GM19452 (cell line): ENCODE measurements around the gene RHBDD1.
"Not testable (repeated sequence)": the region's sequence is repeated elsewhere in the genome, so short reads cannot be mapped to it uniquely, and the experiment has no call there.

Experiments used
- ATAC-seq: cut with Tn5 transposase; IDR thresholded peaks from one replicate; pipeline ENCODE4 v1.9.1; 2021; ENCODE audit not compliant: unreplicated experiment

Gene RHBDD1

GRCh38 chr2:226839951-226840350 is 4.1 kb downstream of the RHBDD1 start:
- no peak for ATAC-seq

DNA sequence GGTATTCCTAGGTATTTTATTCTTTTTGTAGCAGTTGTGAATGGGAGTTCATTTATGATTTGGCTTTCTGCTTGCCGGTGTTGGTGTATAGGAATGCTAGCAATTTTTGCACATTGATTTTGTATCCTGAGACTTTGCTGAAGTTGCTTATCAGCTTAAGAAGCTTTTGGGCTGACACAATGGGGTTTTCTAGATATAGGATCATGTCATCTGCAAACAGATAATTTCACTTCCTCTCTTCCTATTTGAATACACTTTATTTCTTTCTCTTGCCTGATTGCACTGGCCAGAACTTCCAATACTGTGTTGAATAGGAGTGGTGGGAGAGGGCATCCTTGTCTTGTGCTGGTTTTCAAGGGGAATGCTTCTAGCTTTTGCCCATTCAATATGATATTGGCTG is 7.1 kb downstream of the RHBDD1 start:
- not testable (repeated sequence) for ATAC-seq

- no peak for ATAC-seq
Measured at GRCh38 chr2:226845386-226846116, 9.7 kb downstream of the RHBDD1 start.

DNA sequence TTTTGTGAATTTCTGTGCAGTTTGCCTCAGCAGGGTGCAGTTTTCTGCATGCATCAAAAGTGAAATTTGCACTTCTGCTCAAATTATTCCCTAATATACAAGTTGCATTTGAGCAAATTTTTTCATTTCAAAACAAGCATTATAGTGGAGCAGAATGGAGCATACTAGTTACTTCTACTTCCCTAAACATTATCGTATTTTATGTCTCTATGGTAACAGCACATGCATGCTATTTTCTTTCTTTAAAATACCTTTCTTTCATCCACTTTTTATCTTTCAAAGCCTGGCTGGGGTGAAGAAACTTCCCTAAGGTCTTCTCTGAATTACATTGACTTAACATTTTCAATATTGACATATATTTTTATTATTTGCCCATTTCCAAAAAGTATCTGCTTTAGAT is 11.2 kb downstream of the RHBDD1 start:
- ATAC-seq = no peak

DNA sequence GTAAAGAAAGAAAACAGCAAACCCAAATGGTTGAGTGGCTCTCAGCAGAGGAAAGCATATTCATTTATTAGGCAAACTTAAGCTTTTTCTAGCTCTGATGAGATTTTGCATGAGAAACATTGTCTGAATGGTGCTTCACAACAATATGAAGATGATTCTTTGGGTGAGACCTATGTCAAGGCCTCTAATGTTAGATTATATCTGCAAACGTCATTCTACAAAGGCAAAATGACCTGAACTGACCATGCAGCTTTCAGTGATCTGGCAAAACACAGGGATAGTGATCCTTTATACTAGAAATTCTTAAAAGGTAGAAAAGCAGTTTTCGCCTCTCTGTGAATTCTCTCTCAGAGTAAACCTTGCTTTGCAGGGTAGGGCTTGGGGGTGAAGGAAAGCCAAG is 11.7 kb downstream of the RHBDD1 start:
- ATAC-seq = no peak

DNA sequence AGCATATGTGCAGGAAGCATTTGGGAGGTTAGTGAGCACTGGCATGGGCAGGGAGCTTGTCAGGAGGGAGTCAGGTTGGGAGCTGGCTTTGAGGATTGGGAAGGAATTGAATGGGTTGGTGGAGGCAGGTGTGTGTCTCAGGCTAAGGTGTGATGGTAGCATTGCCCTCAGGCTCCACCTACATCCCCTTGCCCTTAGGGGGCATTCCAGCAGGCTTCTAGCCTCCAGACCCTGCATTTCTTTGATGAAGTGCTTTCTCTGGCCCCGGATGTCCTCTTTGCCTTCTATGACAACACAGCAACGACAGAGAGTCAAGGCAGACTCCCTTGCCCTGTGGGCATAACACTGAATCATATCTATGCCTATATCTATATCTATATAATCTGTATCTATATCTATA is 13.5 kb downstream of the RHBDD1 start:
- ATAC-seq = no peak

- ATAC-seq = no peak
Measured at GRCh38 chr2:226850024-226850423, 14.2 kb downstream of the RHBDD1 start.

DNA sequence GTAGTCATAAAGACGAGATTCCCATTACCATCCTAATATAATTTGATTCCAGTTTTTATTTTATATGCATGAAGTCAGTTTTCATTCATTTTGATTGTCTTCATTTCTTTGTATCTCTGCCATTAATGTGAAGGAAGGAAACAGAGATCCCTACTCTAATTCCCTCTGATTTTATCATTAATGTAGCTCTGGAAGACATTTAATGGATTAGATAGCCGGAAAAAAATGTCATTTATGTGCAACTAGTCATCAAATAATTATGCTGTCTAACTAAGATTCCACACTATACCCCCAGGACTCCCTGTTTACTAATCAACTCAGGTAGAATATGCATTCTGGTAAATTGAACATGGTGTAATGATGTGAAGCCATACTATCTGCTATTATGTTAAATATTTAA is 19.9 kb downstream of the RHBDD1 start:
- ATAC-seq = no peak

DNA sequence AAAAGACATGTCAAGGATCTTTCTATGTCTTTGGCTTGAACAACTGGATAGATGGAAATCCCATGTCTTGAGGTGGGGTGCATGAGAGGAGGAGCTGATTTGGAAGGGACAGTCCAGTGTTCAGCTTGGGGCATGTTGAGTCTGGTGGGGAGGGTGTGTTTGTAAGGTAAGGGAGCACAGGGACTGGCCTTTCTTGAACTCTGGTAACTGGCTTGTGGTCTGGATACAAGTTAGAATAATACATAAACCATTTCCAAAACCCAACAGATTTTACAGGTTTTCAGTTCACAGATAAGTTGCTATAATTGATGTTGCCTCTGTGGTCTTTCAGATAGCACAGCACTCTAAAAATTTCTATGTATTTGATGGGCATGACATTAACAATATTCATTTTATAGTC is 24.2 kb downstream of the RHBDD1 start:
- peak; percentile 51 for ATAC-seq

- ATAC-seq = peak; percentile 61
Measured at GRCh38 chr2:226862623-226863022, 26.8 kb downstream of the RHBDD1 start.

- no peak for ATAC-seq
Measured at GRCh38 chr2:226865273-226865672, 29.4 kb downstream of the RHBDD1 start.

- ATAC-seq = no peak
Measured at GRCh38 chr2:226865710-226866109, 29.9 kb downstream of the RHBDD1 start.

DNA sequence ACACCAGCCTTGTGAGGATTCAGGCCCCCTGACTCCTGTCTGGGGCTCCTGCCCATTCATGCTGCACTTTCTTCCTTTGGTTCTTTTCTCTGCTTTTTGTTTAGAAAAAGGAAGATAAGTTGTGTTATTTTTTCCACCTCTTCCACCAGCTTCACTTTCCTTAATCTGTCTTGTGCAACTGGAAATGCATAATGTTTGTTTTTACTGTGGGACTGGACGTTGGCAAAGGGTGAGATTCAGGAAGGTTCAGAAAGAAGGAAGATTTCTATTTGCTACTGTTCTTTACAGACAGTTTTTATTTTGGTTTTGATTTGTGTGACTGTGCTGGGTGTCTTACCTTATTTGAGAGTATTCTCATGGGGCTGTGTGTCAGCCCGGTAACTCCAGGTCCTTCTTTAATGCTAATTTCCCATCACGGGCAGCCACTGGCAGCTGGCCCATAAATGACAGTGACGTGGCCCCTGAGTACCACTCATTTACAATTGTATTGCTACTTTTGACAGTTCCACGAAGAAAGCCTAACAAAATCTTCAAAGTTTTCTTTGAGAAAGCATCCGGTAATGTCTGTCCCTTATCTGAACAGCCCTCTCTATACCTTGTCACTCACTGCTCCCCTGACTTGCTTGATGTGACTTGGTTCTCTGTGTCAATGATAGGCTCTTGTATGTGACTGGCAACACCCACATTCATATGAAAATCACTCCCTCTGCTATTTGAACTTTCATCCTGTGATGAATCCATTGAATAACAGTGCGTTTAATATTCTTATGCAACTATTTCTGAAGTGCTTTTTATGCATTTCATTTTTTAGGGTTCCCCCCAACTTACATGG is 32.7 kb downstream of the RHBDD1 start:
- ATAC-seq = no peak

- no peak for ATAC-seq
Measured at GRCh38 chr2:226869371-226869770, 33.5 kb downstream of the RHBDD1 start.

GRCh38 chr2:226873051-226873620 is 37.3 kb downstream of the RHBDD1 start:
- peak; percentile 58 for ATAC-seq

GRCh38 chr2:226873826-226874225 is 38.0 kb downstream of the RHBDD1 start:
- ATAC-seq = no peak

DNA sequence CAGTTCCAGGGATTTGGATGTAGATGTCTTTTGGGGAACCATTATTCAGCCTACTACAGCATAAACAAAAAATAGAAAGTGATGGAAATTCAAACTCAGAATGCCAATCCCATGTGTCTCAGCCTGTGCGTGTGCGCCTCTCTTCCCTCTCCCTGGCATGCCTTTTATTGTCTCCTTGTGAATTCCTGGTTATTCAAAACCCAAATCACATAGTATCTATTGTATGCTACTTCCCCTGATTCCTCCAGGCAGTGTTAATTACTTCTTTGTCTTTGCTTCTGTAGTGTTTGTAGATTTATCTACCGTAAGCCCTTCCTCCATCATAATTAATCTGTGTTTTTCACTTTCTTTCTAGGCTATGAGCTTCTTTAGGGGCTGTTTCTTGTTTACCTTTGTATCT is 38.9 kb downstream of the RHBDD1 start:
- ATAC-seq = no peak

- ATAC-seq = peak; percentile 48
Measured at GRCh38 chr2:226875438-226876225, 39.8 kb downstream of the RHBDD1 start.

DNA sequence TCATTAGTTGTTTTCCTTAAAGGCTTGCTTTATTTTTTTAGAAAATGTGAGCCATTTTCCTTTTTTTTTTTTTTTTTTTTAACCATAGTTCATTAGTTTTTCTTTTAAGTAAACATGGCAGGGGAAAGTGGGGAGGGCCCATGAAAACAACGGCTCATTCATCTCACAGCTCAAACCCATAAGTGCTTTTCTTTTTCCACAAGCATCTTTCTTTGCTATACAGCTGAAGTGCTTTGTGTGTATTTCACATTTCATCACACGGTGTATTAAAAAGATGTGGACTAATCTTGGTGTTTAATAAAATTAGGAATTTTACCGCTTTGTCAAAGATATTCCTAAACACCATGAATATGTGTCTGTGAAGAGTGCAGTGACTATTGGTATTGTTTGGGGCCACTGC is 41.6 kb downstream of the RHBDD1 start:
- ATAC-seq = no peak

- no peak for ATAC-seq
Measured at GRCh38 chr2:226881287-226881686, 45.4 kb downstream of the RHBDD1 start.

DNA sequence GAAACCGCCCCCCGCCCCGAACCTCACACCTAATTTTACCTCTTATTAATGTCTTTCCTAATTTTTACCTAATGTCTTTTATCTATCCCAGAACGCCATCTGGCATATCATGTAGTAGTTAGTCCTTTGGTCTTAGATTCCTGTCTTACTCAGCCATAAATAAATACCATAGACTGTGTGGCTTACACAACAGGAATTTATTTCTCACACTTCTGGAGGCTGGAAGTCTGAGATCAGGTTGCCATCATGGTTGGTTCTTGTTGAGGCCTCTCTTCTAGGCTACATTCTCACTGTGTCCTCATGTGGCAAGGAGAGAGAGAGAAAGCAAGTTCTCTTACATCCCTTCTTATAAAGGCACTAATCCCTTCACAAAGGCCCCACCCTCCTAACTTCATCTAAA is 46.8 kb downstream of the RHBDD1 start:
- no peak for ATAC-seq
